ENCODE measurements around the gene FAM131A.

The FAM131A gene

DNA sequence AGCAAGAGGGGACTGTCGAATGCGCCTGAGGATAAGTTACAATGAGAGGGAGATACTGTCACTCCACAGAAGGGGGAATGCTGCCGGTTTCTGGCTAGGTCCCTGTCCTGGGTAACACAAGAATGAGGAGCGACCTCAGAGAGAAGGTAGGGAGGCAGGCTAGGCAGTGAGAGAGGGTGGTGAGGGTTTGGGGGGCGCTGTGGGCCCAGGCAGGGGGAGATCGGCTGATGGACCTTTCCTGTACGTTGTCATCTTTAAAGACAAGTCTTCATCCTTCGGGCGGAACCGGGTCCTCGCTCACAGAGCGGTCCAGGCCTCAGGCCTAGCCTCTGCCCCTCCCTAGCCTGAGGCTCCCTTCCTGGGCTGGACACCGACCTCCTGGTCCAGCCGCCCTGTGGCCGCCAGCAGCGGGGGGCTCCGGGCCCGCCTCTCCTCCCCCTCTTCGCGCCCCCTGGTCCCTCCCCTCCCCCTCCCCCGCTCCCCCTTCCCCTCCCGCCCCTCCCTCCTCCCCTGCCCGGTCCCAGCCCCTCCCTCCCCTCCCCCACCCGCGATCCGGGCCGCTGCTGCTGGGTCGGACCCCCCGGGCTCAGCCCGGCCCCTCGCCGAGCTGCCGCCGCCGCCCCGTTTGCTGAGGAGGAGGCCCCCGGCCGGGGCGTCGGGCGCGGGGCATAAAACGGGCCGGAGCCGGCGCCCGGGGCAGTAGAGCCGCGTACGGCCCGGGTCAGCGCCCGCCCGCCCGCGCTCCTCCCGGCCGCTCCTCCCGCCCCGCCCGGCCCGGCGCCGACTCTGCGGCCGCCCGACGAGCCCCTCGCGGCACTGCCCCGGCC, 42.2 kb downstream of the FAM131A start, which contains the start of gene CHRD:
Gene CHRD, plus strand, starts transcription at position 697 of the 827 bp plus-strand sequence. CDS start 265 bp downstream, outside the sequence.
- no peak for FAIRE-seq

DNA sequence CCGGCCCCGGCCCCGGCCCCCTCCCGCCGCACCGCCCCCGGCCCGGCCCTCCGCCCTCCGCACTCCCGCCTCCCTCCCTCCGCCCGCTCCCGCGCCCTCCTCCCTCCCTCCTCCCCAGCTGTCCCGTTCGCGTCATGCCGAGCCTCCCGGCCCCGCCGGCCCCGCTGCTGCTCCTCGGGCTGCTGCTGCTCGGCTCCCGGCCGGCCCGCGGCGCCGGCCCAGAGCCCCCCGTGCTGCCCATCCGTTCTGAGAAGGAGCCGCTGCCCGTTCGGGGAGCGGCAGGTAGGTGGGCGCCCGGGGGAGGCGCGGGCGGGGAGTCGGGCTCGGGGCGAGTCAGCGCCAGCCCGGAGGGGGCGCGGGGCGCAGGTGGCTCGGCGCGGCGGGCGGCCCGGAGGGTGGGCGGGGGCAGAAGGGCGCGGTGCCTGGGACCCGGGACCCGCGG, 42.8 kb downstream of the FAM131A start:
- no peak for FAIRE-seq

DNA sequence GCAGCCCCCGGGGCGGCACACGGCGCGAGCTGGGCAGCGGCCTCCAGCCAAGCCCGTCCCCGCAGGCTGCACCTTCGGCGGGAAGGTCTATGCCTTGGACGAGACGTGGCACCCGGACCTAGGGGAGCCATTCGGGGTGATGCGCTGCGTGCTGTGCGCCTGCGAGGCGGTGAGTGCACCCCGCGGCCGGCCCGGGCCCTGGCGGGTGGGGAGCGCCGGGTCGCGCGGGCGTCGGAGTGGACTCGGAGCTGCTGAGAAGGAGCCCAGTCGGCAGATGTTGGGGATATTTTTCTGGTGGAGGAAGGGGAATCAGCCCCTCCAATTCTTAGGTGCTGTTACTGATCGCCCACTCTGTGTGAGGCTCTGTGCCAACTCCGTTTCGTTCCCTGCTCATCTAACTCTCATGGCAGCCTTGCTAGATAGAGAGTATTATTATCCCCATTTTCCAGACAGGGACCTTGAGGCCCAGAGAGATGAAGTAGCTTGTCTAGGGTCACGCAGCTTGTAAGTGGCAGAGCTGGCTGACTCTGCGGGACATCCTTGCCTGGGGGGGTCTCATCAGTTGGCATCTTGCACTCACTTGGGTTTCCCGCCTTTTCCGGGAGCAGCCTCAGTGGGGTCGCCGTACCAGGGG, 43.3 kb downstream of the FAM131A start:
- FAIRE-seq: no peak

DNA sequence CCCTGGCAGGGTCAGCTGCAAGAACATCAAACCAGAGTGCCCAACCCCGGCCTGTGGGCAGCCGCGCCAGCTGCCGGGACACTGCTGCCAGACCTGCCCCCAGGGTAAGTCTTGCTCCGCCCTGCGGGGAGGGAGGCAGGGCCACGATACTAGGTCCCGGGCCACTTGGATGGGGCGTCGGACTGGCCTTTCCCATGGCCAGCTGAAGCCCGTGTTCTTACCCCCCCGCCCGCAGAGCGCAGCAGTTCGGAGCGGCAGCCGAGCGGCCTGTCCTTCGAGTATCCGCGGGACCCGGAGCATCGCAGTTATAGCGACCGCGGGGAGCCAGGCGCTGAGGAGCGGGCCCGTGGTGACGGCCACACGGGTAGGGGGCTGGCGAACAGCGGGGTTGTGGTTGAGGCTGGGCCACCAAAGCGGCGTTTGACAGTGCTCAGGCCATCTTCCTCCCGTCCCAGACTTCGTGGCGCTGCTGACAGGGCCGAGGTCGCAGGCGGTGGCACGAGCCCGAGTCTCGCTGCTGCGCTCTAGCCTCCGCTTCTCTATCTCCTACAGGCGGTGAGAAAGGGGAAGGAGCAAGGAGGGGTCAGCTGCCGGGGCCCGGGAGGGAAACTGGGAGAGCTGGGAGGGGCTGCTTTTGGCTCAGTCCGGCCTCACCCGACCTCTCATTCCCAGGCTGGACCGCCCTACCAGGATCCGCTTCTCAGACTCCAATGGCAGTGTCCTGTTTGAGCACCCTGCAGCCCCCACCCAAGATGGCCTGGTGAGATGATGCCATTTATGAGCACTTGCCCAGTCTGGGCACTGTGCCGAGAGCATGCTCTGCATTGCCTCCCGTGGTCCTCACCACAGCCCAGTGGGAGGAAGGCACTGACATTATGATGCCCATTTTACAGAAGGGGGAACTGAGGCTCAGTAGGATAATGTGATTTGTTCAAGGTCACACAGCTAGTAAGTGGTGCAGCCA, 44.1 kb downstream of the FAM131A start:
- FAIRE-seq: no peak

DNA sequence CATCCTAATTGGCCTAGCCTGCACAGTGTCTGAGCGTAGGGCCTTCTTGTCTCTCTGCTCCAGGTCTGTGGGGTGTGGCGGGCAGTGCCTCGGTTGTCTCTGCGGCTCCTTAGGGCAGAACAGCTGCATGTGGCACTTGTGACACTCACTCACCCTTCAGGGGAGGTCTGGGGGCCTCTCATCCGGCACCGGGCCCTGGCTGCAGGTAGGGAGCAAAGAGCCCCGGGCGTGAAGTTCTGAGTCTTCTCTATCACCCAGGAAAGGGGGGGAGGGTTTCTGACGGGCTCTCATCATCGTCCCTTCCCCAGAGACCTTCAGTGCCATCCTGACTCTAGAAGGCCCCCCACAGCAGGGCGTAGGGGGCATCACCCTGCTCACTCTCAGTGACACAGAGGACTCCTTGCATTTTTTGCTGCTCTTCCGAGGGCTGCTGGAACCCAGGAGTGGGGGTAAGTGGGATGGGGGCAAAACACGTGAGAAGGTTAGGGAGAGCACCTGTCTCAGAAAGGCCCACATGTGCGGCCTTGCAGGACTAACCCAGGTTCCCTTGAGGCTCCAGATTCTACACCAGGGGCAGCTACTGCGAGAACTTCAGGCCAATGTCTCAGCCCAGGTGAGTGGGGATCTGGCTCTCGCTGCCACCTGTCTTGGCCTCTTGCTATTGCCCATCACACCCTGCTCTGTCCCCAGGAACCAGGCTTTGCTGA, 45.1 kb downstream of the FAM131A start:
- no peak for FAIRE-seq

DNA sequence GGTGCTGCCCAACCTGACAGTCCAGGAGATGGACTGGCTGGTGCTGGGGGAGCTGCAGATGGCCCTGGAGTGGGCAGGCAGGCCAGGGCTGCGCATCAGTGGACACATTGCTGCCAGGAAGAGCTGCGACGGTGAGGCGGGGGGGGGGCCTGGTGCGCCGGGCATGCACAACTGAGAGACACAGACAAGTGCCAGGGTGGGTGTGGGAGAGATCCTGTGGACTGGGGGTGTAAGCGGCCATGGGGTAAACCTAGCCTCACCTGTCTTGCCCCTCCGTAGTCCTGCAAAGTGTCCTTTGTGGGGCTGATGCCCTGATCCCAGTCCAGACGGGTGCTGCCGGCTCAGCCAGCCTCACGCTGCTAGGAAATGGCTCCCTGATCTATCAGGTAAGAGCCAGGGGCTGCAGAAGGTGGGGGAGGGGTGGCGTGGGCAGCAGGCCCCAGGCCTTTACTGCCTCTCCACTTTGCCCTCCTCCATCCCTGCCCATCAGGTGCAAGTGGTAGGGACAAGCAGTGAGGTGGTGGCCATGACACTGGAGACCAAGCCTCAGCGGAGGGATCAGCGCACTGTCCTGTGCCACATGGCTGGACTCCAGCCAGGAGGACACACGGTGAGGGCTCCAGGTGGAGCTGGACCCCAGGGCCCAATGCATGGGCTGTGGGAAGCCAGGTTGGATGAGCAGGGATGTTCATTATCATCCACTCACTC, 45.8 kb downstream of the FAM131A start:
- FAIRE-seq: no peak

DNA sequence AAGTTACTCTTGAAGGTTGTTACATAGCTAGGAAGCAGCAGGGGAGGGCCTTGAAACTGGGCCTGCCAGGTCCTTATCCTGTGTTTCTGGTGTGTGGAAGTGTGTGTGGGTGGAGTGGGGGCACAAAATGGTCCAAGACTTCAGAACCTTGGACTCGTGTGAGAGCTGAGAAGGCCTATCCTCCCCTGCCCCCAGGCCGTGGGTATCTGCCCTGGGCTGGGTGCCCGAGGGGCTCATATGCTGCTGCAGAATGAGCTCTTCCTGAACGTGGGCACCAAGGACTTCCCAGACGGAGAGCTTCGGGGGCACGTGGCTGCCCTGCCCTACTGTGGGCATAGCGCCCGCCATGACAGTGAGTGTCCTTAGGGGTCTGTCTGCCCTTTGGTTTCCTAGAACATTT, 46.9 kb downstream of the FAM131A start:
- FAIRE-seq: no peak

DNA sequence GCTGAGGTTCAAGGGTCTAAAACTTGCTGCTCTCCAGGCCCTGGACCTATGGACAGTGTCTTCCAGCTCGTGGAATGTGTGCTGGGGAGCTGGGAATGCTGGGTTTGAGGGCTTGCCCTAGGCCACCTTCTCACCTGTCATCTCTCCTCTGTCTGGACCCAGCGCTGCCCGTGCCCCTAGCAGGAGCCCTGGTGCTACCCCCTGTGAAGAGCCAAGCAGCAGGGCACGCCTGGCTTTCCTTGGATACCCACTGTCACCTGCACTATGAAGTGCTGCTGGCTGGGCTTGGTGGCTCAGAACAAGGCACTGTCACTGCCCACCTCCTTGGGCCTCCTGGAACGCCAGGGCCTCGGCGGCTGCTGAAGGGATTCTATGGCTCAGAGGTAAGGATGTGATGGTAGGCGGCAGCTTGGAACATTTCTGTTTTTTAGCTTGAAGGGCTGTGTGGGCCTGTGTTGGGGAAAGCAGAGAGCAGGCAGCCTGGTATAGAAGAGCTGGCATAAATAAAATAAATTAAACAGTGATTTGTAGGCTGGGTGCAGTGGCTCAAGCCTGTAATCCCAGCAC, 47.5 kb downstream of the FAM131A start:
- FAIRE-seq: no peak

DNA sequence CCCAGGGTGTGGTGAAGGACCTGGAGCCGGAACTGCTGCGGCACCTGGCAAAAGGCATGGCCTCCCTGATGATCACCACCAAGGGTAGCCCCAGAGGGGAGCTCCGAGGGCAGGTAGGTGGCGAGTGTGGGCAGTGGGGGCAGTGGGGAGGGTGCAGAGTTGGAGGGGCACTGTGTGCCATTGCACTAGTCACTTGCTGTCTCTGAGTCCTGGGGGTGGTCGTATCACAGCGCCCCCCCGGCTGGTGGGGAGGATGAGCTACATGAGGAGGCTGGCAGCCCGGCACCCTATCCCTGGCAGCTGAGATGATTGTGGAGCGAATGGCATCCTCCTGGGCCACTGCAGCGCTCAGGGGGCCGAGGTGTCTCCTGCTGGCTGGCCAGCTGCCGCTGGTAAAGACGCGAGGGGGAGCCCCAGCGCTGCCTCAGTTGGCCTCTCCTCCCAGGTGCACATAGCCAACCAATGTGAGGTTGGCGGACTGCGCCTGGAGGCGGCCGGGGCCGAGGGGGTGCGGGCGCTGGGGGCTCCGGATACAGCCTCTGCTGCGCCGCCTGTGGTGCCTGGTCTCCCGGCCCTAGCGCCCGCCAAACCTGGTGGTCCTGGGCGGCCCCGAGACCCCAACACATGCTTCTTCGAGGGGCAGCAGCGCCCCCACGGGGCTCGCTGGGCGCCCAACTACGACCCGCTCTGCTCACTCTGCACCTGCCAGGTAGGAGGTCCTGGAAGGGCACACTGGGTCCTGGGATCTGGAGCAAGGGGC, 48.8 kb downstream of the FAM131A start:
- FAIRE-seq: no peak

DNA sequence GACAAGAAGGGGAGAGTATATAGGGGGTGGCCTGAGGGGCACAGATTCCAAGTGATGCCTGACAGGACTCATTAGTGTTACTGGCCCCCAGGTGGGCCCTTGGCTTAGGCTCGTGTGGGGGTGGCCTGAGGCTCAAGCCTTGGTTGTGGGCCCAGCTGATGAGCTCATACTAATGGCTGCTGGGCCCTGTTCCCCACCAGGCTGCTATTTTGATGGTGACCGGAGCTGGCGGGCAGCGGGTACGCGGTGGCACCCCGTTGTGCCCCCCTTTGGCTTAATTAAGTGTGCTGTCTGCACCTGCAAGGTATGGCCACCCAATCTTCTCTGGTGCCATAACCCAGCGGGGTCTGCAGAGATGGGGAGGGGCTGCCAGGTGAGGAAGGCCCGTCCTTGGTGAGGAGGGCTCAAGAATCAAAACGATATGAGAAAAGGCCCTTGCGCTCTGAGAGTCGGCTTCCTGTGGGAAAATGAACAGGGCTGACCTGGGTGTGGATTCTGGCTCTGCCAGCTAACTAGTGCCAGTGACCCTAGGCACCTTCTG, 49.8 kb downstream of the FAM131A start:
- no peak for FAIRE-seq

DNA sequence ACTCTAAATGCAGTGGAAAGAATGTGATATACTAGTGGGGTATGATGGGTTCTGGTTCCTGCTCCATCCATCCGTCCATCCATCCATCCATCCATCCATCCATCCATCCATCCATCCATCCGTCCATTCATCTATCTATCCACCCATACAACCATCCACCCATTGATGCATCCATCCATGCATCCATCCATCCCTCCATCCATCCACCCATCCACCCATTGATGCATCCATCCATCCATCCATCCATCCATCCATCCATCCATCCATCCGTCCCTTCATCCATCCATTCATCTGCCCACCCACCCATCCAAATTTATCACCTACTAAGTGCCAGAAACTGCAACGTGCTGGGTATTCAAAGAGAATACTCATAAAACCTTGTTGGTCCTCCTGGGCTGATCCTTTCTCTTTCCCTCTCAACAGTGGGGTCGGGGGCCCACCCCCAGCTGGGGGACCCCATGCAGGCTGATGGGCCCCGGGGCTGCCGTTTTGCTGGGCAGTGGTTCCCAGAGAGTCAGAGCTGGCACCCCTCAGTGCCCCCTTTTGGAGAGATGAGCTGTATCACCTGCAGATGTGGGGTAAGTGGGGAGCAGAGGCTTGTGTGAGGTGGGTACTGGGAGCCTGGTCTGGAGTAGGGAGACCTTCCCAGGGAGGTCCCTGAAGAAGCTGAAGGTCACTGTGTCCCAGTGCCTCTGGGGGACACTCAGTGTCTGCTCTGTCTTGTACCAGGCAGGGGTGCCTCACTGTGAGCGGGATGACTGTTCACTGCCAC, 51.0 kb downstream of the FAM131A start:
- FAIRE-seq: no peak

DNA sequence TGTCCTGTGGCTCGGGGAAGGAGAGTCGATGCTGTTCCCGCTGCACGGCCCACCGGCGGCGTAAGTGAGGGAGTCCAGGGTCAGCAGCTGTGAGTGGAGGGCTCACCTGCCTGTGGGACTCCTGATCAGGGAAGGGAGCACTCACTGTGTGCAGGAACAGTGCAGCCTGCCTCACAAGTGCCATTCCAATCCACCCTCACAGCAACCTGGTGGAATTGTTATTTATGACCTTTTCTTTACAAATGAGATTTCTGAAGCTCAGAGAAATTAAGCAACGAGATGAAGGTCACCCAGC, 51.5 kb downstream of the FAM131A start:
- no peak for FAIRE-seq

DNA sequence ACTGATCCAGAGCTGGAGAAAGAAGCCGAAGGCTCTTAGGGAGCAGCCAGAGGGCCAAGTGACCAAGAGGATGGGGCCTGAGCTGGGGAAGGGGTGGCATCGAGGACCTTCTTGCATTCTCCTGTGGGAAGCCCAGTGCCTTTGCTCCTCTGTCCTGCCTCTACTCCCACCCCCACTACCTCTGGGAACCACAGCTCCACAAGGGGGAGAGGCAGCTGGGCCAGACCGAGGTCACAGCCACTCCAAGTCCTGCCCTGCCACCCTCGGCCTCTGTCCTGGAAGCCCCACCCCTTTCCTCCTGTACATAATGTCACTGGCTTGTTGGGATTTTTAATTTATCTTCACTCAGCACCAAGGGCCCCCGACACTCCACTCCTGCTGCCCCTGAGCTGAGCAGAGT, 52.0 kb downstream of the FAM131A start:
- no peak for FAIRE-seq

DNA sequence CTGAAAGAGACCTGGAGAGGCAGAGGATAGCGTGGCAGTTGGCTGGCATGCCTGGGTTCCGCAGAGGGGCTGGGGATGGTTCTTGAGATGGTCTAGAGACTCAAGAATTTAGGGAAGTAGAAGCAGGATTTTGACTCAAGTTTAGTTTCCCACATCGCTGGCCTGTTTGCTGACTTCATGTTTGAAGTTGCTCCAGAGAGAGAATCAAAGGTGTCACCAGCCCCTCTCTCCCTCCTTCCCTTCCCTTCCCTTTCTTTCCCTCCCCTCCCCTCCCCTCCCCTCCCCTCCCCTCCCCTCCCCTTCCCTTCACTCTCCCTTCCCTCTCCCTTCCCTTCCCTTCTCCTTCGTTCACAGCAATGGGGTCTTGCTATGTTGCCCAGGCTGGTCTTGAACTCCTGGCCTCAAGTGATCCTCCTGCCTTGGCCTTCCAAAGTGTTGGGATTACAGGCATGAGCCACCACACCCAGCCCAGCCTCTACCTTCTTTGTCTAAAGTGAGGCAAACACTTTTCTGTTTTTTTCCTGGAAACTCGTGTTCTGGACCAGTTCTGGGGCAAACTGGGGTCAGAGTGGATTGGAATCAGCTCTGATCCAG, 52.6 kb downstream of the FAM131A start:
- no peak for FAIRE-seq

DNA sequence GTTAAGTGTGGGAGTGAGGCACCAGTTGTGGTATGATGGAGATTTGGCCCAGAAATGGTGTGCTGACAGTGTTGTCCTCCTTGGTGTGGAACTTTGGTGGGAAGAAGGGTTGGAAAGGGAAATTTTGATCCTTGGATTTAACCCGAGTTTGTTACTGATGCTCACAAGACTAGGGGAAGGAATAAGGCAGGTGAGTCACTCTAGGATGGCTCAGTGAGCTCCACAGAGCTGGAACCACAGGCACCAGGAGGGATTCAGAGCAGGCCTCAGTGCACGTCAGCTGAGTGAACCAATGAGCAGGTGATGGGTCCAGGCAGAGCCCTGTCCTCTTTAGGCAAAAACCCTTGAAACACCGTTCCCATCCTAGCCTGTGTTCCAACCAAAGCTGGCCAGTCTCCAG, 53.9 kb downstream of the FAM131A start:
- no peak for FAIRE-seq

DNA sequence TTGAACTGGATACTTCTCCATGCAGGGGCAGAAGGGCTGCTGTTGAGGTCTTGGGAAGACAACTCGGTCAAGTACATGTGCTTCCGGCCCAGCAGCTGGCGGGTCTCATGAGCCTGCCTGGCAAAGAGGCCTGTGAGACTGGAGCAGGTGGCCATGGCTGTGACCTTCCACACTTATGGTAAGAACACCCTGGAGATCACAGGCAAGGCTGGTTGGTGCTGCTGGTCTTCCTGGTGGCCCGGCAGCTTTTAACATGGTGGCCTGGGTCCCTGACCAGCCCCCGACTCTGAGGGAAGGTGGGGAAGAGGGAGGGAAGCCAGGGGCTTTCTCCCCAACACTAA, 57.9 kb downstream of the FAM131A start:
- no peak for FAIRE-seq

All from colon (tissue), 2 donors.